H9 (cell line): Measurements from ENCODE around the gene MSH3. TPM values are rescaled to one million over a fixed set of nuclear protein-coding genes. Genes with fewer than 3 reads are reported as not detected.

ENCODE experiments used
- DNase-seq: peaks from one replicate; pipeline ENCODE4 v3.0.0-alpha.2; 2017
- H2AFZ ChIP-seq: one replicate; pipeline ENCODE4 v1.6.1; 2013; ENCODE audit warnings: mild to moderate bottlenecking, low read length, control low read depth, moderate library complexity
- H2AK5ac ChIP-seq: 2 replicates; pipeline ENCODE4 v1.6.1; 2013; ENCODE audit warnings: low read length, control low read depth, mixed read lengths; ENCODE audit not compliant: insufficient read length
- H2BK120ac ChIP-seq: one replicate; pipeline ENCODE4 v1.6.1; 2013; ENCODE audit warnings: low read depth, mild to moderate bottlenecking, low read length, control low read depth, inconsistent platforms; ENCODE audit not compliant: poor library complexity, severe bottlenecking
- H2BK12ac ChIP-seq: 2 replicates; pipeline ENCODE4 v1.6.1; 2013; ENCODE audit warnings: low read length, control low read depth, mixed read lengths, low read depth; ENCODE audit not compliant: insufficient read length
- H2BK15ac ChIP-seq: 2 replicates; pipeline ENCODE4 v1.6.1; 2013; ENCODE audit warnings: low read depth, low read length, control low read depth
- H2BK20ac ChIP-seq: one replicate; pipeline ENCODE4 v1.6.1; 2013; ENCODE audit warnings: low read depth, mild to moderate bottlenecking, low read length, control low read depth, inconsistent platforms; ENCODE audit not compliant: poor library complexity, severe bottlenecking
- H2BK5ac ChIP-seq: 2 replicates; pipeline ENCODE4 v1.6.1; 2013; ENCODE audit warnings: low read length, control low read depth, mixed read lengths; ENCODE audit not compliant: insufficient read length
- H3K14ac ChIP-seq: 2 replicates; pipeline ENCODE4 v1.6.1; 2013; ENCODE audit warnings: low read length, control low read depth; ENCODE audit not compliant: insufficient read depth
- H3K18ac ChIP-seq: 2 replicates; pipeline ENCODE4 v1.6.1; 2013; ENCODE audit warnings: low read depth, mild to moderate bottlenecking, mixed read lengths, low read length, control low read depth; ENCODE audit not compliant: insufficient read length
- H3K23ac ChIP-seq: 2 replicates; pipeline ENCODE4 v1.6.1; 2013; ENCODE audit warnings: low read length, control low read depth, mixed read lengths, low read depth; ENCODE audit not compliant: insufficient read length
- H3K23me2 ChIP-seq: 2 replicates; pipeline ENCODE4 v1.6.1; 2013; ENCODE audit warnings: low read depth, mild to moderate bottlenecking, mixed read lengths, low read length, control low read depth; ENCODE audit not compliant: insufficient read length, poor library complexity, severe bottlenecking
- H3K27ac ChIP-seq: 2 replicates; pipeline ENCODE4 v1.5.1; 2013; ENCODE audit warnings: low read length, control low read depth, mixed read lengths, low read depth; ENCODE audit not compliant: insufficient read length
- H3K27me3 ChIP-seq: 2 replicates; pipeline ENCODE4 v1.6.1; 2013; ENCODE audit warnings: low read length, control low read depth, inconsistent platforms; ENCODE audit not compliant: insufficient read depth
- H3K4ac ChIP-seq: 2 replicates; pipeline ENCODE4 v1.6.1; 2013; ENCODE audit warnings: low read depth, mild to moderate bottlenecking, control low read depth, inconsistent platforms, low read length, moderate library complexity
- H3K4me1 ChIP-seq: 2 replicates; pipeline ENCODE4 v1.6.1; 2013; ENCODE audit warnings: low read length, control low read depth, inconsistent platforms; ENCODE audit not compliant: insufficient read depth
- H3K4me2 ChIP-seq: 2 replicates; pipeline ENCODE4 v1.6.1; 2013; ENCODE audit warnings: low read length, control low read depth, mixed read lengths; ENCODE audit not compliant: insufficient read length, insufficient read depth
- H3K56ac ChIP-seq: 2 replicates; pipeline ENCODE4 v1.6.1; 2013; ENCODE audit warnings: low read depth, mild to moderate bottlenecking, mixed read lengths, low read length, control low read depth; ENCODE audit not compliant: insufficient read length
- H3K79me1 ChIP-seq: 2 replicates; pipeline ENCODE4 v1.6.1; 2013; ENCODE audit warnings: low read depth, mild to moderate bottlenecking, moderate library complexity, low read length, control low read depth, inconsistent platforms; ENCODE audit not compliant: insufficient read depth, poor library complexity, severe bottlenecking
- H3K79me2 ChIP-seq: 2 replicates; pipeline ENCODE4 v1.6.1; 2013; ENCODE audit warnings: low read length, control low read depth, inconsistent platforms; ENCODE audit not compliant: insufficient read depth
- H3K9ac ChIP-seq: 2 replicates; pipeline ENCODE4 v1.6.1; 2013; ENCODE audit warnings: low read length, control low read depth, mixed read lengths; ENCODE audit not compliant: insufficient read length; ENCODE audit errors: extremely low read depth
- H3K9me3 ChIP-seq: one replicate; pipeline ENCODE4 v1.6.1; 2013; ENCODE audit warnings: low read depth, low read length, inconsistent platforms; ENCODE audit not compliant: control insufficient read depth
- H3T11ph ChIP-seq: one replicate; pipeline ENCODE4 v1.6.1; 2013; ENCODE audit warnings: mild to moderate bottlenecking, low read length, control low read depth, inconsistent platforms
- H4K20me1 ChIP-seq: one replicate; pipeline ENCODE4 v1.6.1; 2013; ENCODE audit not compliant: control insufficient read depth, insufficient read length, insufficient read depth
- H4K5ac ChIP-seq: 2 replicates; pipeline ENCODE4 v1.6.1; 2013; ENCODE audit warnings: low read depth, mild to moderate bottlenecking, mixed read lengths, low read length, control low read depth; ENCODE audit not compliant: insufficient read length
- H4K8ac ChIP-seq: replicated peaks from 2 replicates; pipeline ENCODE4 v1.6.1; 2013; ENCODE audit warnings: low read length, control low read depth, mixed read lengths, low read depth; ENCODE audit not compliant: insufficient read length
- H4K91ac ChIP-seq: 2 replicates; pipeline ENCODE4 v1.6.1; 2013; ENCODE audit warnings: low read depth, mild to moderate bottlenecking, moderate library complexity, mixed read lengths, low read length, control low read depth; ENCODE audit not compliant: insufficient read length
- H3K27ac Mint-ChIP-seq, 3 experiments: 2 replicates in 2 of 3; 3 replicates in 1 of 3; pipeline ENCODE4 v1.8.0; 2020 to 2021; ENCODE audit warnings: mixed read lengths in 3 of 3, mild to moderate bottlenecking in 1 of 3, moderate library complexity in 1 of 3
- H3K27me3 Mint-ChIP-seq: 2 replicates; pipeline ENCODE4 v1.8.0; 2021; ENCODE audit warnings: low read depth, mild to moderate bottlenecking, moderate library complexity, mixed read lengths
- H3K36me3 Mint-ChIP-seq, 3 experiments: 2 replicates in 2 of 3; 3 replicates in 1 of 3; pipeline ENCODE4 v1.8.0; 2020 to 2021; ENCODE audit warnings: low read depth in 3 of 3, mixed read lengths in 3 of 3; ENCODE audit not compliant: insufficient read depth in 1 of 3
- H3K4me1 Mint-ChIP-seq, 2 experiments: 2 replicates each; pipeline ENCODE4 v1.8.0; 2020; ENCODE audit warnings: mixed read lengths in 2 of 2
- H3K4me3 Mint-ChIP-seq, 2 experiments: 2 replicates in 1 of 2; 3 replicates in 1 of 2; pipeline ENCODE4 v1.8.0; 2020 to 2021; ENCODE audit warnings: mild to moderate bottlenecking in 2 of 2, mixed read lengths in 2 of 2, moderate library complexity in 1 of 2
- H3K9me3 Mint-ChIP-seq, 2 experiments: 2 replicates in 1 of 2; 3 replicates in 1 of 2; pipeline ENCODE4 v1.8.0; 2020; ENCODE audit warnings: mild to moderate bottlenecking in 2 of 2, mixed read lengths in 2 of 2, moderate library complexity in 1 of 2
- CTCF ChIP-seq: fragments of 200-600 bp; sonication (generic); conservative IDR thresholded peaks from 3 replicates; pipeline ENCODE4 v1.8.0; 2021; ENCODE audit warnings: antibody characterized with exemption, mild to moderate bottlenecking
- WGBS: extraction: QIAGEN DNeasy Blood & Tissue Kit; methylation state at CpG from one replicate; pipeline ENCODE4 v1.1.7; 2013; ENCODE audit warnings: missing lambda C conversion rate, low lambda C conversion rate, mixed read lengths; ENCODE audit not compliant: insufficient read length; ENCODE audit errors: extremely low coverage; 5-methylcytosine and 5-hydroxymethylcytosine counted together
- total RNA-seq: library from RNA; stranded (reverse); gene quantifications from 2 replicates; pipeline ENCODE4 v1.2.1, GENCODE V29; 2021

MSH3 gene
- total RNA-seq, 1 experiment from 2014 or later, result 17.3 TPM

- Histone ChIP-seq H2BK20ac (no peak overlapping the region), H4K20me1 (no peaks in the 10 kb centered on the region), H2BK120ac (no peak overlapping the region), H3K4me2 (no peak overlapping the region), H3K4me1 (peaks cover 2% of the 10 kb centered on the region; the same call in 1 of the 2 replicates), H3K9me3 (no peaks in the 10 kb centered on the region), H3T11ph (no peak overlapping the region), H3K23ac (no peak overlapping the region), H4K8ac (no peak overlapping the region), H3K79me2 (no peaks in the 10 kb centered on the region), H3K9ac (no peak overlapping the region), H3K14ac (no peak overlapping the region), H3K18ac (no peak overlapping the region), H4K5ac (no peak overlapping the region), H4K91ac (no peak overlapping the region), H3K27me3 (no peaks in the 10 kb centered on the region), H2AFZ (no peak overlapping the region), H3K4ac (no peak overlapping the region), H2BK5ac (no peak overlapping the region), H3K56ac (no peak overlapping the region), H3K27ac (no peak overlapping the region), H2BK12ac (no peak overlapping the region), H2AK5ac (no peak overlapping the region), H3K23me2 (no peaks in the 10 kb centered on the region), H2BK15ac (no peak overlapping the region), H3K79me1 (no peaks in the 10 kb centered on the region)
- peaks cover 10 to 15% of the 10 kb centered on the region in 2 experiments for H3K4me1 Mint-ChIP-seq
- no peak overlapping the region for H3K4me3 Mint-ChIP-seq
- TF ChIP-seq CTCF, result no peak
- no peaks in the 10 kb centered on the region for H3K9me3 Mint-ChIP-seq
- no CpG with 5 or more reads among the region's 5 CpGs for WGBS
- H3K36me3 Mint-ChIP-seq, result peaks cover 0 to 2% (median 0%) of the 10 kb centered on the region in 3 experiments; a peak in 2 of 7 replicates
- no peak overlapping the region; a peak in 1 of 7 replicates for H3K27ac Mint-ChIP-seq
- no peak for DNase-seq
- H3K27me3 Mint-ChIP-seq, result no peaks in the 10 kb centered on the region
Observed at GRCh38 chr5:80796846-80797245, 142.4 kb downstream of the MSH3 start.
